GM12801 (cell line): ENCODE measurements around the gene FGF1.

ENCODE experiments used
- CTCF ChIP-seq: IDR thresholded peaks from one replicate; pipeline ENCODE4 v1.5.1; 2011; ENCODE audit warnings: control low read depth; ENCODE audit not compliant: insufficient read length; ENCODE audit errors: extremely low read depth

Gene FGF1

GRCh38 chr5:142609142-142609541 lies 76.7 kb downstream of the FGF1 start:
- TF ChIP-seq CTCF = no peak

- TF ChIP-seq CTCF = no peak
Measured at GRCh38 chr5:142608081-142608480, 77.8 kb downstream of the FGF1 start.

GRCh38 chr5:142605611-142606010 lies 80.3 kb downstream of the FGF1 start:
- TF ChIP-seq CTCF = no peak

DNA sequence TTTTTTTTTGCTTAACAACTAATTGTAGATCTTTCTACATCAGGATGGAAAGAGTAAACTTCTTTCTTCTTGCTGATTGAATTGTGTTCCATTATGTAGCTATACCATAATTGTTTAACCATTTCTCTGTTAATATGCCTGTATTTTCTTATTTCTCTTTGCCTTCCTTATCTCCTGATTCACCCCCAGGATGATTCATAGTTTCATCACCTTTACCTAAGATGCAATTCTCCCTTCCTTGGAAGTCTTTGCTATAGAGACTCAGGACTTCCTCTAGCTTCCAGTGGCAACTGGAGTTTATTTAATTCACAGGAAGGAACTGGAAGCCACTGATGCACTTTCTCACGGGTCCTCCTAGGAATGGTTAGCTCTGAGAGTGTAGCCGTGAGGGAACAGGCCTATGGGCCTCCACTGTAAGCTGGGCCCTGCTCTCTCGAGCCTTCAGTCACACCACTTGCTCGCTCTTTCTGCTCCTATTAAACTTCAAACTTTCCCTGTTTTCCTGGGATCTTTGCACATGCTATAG lies 83.1 kb downstream of the FGF1 start:
- TF ChIP-seq CTCF = no peak

GRCh38 chr5:142601432-142601831 lies 84.5 kb downstream of the FGF1 start:
- TF ChIP-seq CTCF = no peak

- TF ChIP-seq CTCF = no peak
Measured at GRCh38 chr5:142600611-142601358, 85.1 kb downstream of the FGF1 start.

DNA sequence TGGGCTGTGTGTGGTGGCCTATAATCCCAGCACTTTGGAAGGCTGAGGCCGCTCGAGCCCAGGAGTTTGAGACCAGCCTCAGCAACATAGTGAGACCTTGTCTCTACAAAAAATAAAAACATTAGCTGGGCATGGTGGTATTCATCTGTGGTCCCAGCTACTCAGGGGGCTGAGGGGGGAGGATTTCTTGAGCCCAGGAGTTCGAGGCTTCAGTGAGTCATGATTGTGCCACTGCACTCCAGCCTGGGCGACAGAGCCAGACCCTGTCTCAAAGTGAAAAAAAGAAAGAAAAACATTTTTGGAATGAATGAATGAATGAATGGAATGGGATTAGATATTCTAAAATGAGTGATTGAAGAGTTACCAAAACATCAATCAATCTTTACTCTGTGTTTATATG lies 85.8 kb downstream of the FGF1 start:
- TF ChIP-seq CTCF = no peak
